Ammon's horn (tissue), 1 donor: Measurements from ENCODE around the gene TLDC2.
A peak's percentile ranks its signal among the peaks of the same experiment; 100 is the strongest.
"Not testable (repeated sequence)": the region's sequence is repeated elsewhere in the genome, so short reads cannot be mapped to it uniquely, and the experiment has no call there.

Source experiments
- DNase-seq: peaks from one replicate; pipeline ENCODE4 v3.0.0-alpha.2; 2016; ENCODE audit warnings: low spot score

Gene TLDC2

GRCh38 chr20:36871640-36872570 lies 4.0 kb upstream of the TLDC2 start:
- DNase-seq: no peak

- no peak for DNase-seq
Measured at GRCh38 chr20:36872852-36873251, 3.1 kb upstream of the TLDC2 start.

GRCh38 chr20:36873498-36874189 lies 2.3 kb upstream of the TLDC2 start:
- DNase-seq: no peak

- not testable (repeated sequence) for DNase-seq
Measured at GRCh38 chr20:36875093-36875492, 845 bp upstream of the TLDC2 start.

- DNase-seq: no peak
Measured at GRCh38 chr20:36876473-36876833, 515 bp downstream of the TLDC2 start.

- DNase-seq: no peak
Measured at GRCh38 chr20:36878941-36879340, 3.0 kb downstream of the TLDC2 start.

- no peak for DNase-seq
Measured at GRCh38 chr20:36880741-36881250, 4.9 kb downstream of the TLDC2 start.

GRCh38 chr20:36881331-36881730 lies 5.4 kb downstream of the TLDC2 start:
- DNase-seq: no peak

GRCh38 chr20:36881888-36882287 lies 6.0 kb downstream of the TLDC2 start:
- DNase-seq: no peak

GRCh38 chr20:36883977-36884535 lies 8.1 kb downstream of the TLDC2 start:
- no peak for DNase-seq

GRCh38 chr20:36885356-36885755 lies 9.4 kb downstream of the TLDC2 start:
- DNase-seq: no peak

GRCh38 chr20:36886859-36887751 lies 11.2 kb downstream of the TLDC2 start:
- DNase-seq: peak; percentile 86

- DNase-seq: no peak
Measured at GRCh38 chr20:36887752-36888090, 11.8 kb downstream of the TLDC2 start.

GRCh38 chr20:36888880-36889516 lies 13.1 kb downstream of the TLDC2 start:
- no peak for DNase-seq

- DNase-seq: no peak
Measured at GRCh38 chr20:36890586-36890985, 14.6 kb downstream of the TLDC2 start.

GRCh38 chr20:36891211-36891610 lies 15.3 kb downstream of the TLDC2 start:
- no peak for DNase-seq

GRCh38 chr20:36893801-36894200 lies 17.9 kb downstream of the TLDC2 start:
- no peak for DNase-seq

- no peak for DNase-seq
Measured at GRCh38 chr20:36895036-36895435, 19.1 kb downstream of the TLDC2 start.

- no peak for DNase-seq
Measured at GRCh38 chr20:36904690-36905089, 28.8 kb downstream of the TLDC2 start.

GRCh38 chr20:36905566-36905965 lies 29.6 kb downstream of the TLDC2 start:
- not testable (repeated sequence) for DNase-seq

GRCh38 chr20:36906086-36906485 lies 30.1 kb downstream of the TLDC2 start:
- DNase-seq: not testable (repeated sequence)
